ENCODE results near the gene PCGF5. TPM values are rescaled to one million over a fixed set of nuclear protein-coding genes. Genes with fewer than 3 reads are reported as not detected.
"Not testable (repeated sequence)": the region's sequence is repeated elsewhere in the genome, so short reads cannot be mapped to it uniquely, and the experiment has no call there.

Gene PCGF5
- total RNA-seq: 56.0 TPM
- long read RNA-seq, full-length matches to known transcripts: 44 of 77 reads
- long read RNA-seq, partial matches to known transcripts: 4 of 77 reads
- long read RNA-seq, other reads (novel, unspliced or antisense): 29 of 77 reads

GRCh38 chr10:91220194-91220953, at the start of gene PCGF5:
TSS of gene PCGF5 (plus strand) at chr10:91220663. CDS start at chr10:91222872, 2,209 bp downstream.
- DNase-seq (peak; percentile 95), ATAC-seq (ENCODE audit: poor library complexity) (peak; percentile 99)
- intact Hi-C loops (cut with DNase I): loop anchor here (10.0 kb wide), 1 partner anchor 56 kb away; no protein-coding TSS in a partner anchor

GRCh38 chr10:91171485-91171884, 49.0 kb upstream of the PCGF5 start:
- no peak for DNase-seq
- intact Hi-C loops (cut with DNase I): no loop called here

GRCh38 chr10:91172348-91172747, 48.1 kb upstream of the PCGF5 start:
- ATAC-seq (ENCODE audit: poor library complexity) (no peak), DNase-seq (no peak)
- intact Hi-C loops (cut with DNase I): no loop called here

More at GRCh38 chr10:91171485-91171884, 49.0 kb upstream of the PCGF5 start:
- no peak for ATAC-seq (ENCODE audit: poor library complexity)

- DNase-seq (no peak), ATAC-seq (ENCODE audit: poor library complexity) (peak; percentile 71)
- intact Hi-C loops (cut with DNase I): no loop called here
These were observed 35.1 kb upstream of the PCGF5 start for GRCh38 chr10:91185239-91185875.

GRCh38 chr10:91187156-91187555, 33.3 kb upstream of the PCGF5 start:
- DNase-seq (no peak), ATAC-seq (ENCODE audit: poor library complexity) (no peak)
- intact Hi-C loops (cut with DNase I): no loop called here

GRCh38 chr10:91188010-91188409, 32.5 kb upstream of the PCGF5 start:
- DNase-seq; intact Hi-C loops (cut with DNase I); ATAC-seq (ENCODE audit: poor library complexity): not testable (repeated sequence)

- DNase-seq (no peak), ATAC-seq (ENCODE audit: poor library complexity) (no peak)
- intact Hi-C loops (cut with DNase I): no loop called here
These were observed 31.6 kb upstream of the PCGF5 start for GRCh38 chr10:91188889-91189288.

GRCh38 chr10:91190388-91190870, 30.0 kb upstream of the PCGF5 start:
- peak; percentile 42 for ATAC-seq (ENCODE audit: poor library complexity)
- DNase-seq: no peak
- intact Hi-C loops (cut with DNase I): no loop called here

- intact Hi-C loops (cut with DNase I): no loop called here
- no peak for DNase-seq
- ATAC-seq (ENCODE audit: poor library complexity): no peak
These were observed 29.4 kb upstream of the PCGF5 start for GRCh38 chr10:91190876-91191583.

GRCh38 chr10:91191584-91191919, 28.9 kb upstream of the PCGF5 start:
- DNase-seq (no peak), ATAC-seq (ENCODE audit: poor library complexity) (peak; percentile 54)
- intact Hi-C loops (cut with DNase I): no loop called here

- intact Hi-C loops (cut with DNase I): no loop called here
- DNase-seq (no peak), ATAC-seq (ENCODE audit: poor library complexity) (no peak)
These were observed 25.8 kb upstream of the PCGF5 start for GRCh38 chr10:91194497-91195179.

GRCh38 chr10:91196268-91197048, 24.0 kb upstream of the PCGF5 start:
- ATAC-seq (ENCODE audit: poor library complexity) (no peak), DNase-seq (no peak)
- intact Hi-C loops (cut with DNase I): no loop called here

- intact Hi-C loops (cut with DNase I): no loop called here
- ATAC-seq (ENCODE audit: poor library complexity) (peak; percentile 32), DNase-seq (peak; percentile 55)
These were observed 23.3 kb upstream of the PCGF5 start for GRCh38 chr10:91197127-91197526.

- DNase-seq (no peak), ATAC-seq (ENCODE audit: poor library complexity) (peak; percentile 56)
- intact Hi-C loops (cut with DNase I): no loop called here
These were observed 21.7 kb upstream of the PCGF5 start for GRCh38 chr10:91198781-91199180.

GRCh38 chr10:91200314-91201212, 19.9 kb upstream of the PCGF5 start:
- DNase-seq (no peak), ATAC-seq (ENCODE audit: poor library complexity) (peak; percentile 86)
- intact Hi-C loops (cut with DNase I): no loop called here

GRCh38 chr10:91201213-91201996, 19.1 kb upstream of the PCGF5 start:
- DNase-seq: no peak
- no peak for ATAC-seq (ENCODE audit: poor library complexity)
- intact Hi-C loops (cut with DNase I): no loop called here

Measured in Right ventricle myocardium superior (tissue), 1 donor.